Small intestine (tissue), 7 donors: ENCODE results near the gene RAC3. TPM values are rescaled to one million over a fixed set of nuclear protein-coding genes. Genes with fewer than 3 reads are reported as not detected.

Experiments used
- DNase-seq, 2 donors: peaks; one replicate each; pipeline versions ENCODE4 v3.0.0 to v3.0.0-alpha.2; 2013
- FAIRE-seq: peaks from 2 replicates; lab custom pipeline; 2012; peaks lifted over from hg19 to GRCh38; lab: Jason Lieb, UNC
- H3K27ac ChIP-seq, 3 donors: one replicate each; pipeline ENCODE4 v1.5.1; 2013; ENCODE audit warnings: low read length in 2 of 3, mild to moderate bottlenecking in 2 of 3, control low read depth in 1 of 3, inconsistent platforms in 1 of 3, low read depth in 1 of 3, moderate library complexity in 1 of 3
- H3K27me3 ChIP-seq, 3 donors: one replicate each; pipeline ENCODE4 v1.6.1; 2013; ENCODE audit warnings: low read length in 3 of 3, inconsistent platforms in 1 of 3; ENCODE audit not compliant: control insufficient read depth in 3 of 3, insufficient read depth in 3 of 3
- H3K36me3 ChIP-seq, 3 donors: one replicate each; pipeline ENCODE4 v1.6.1; 2013; ENCODE audit warnings: low read length in 3 of 3, inconsistent platforms in 1 of 3, low read depth in 1 of 3, mild to moderate bottlenecking in 1 of 3, moderate library complexity in 1 of 3; ENCODE audit not compliant: control insufficient read depth in 3 of 3, insufficient read depth in 2 of 3
- H3K4me1 ChIP-seq, 3 donors: one replicate each; pipeline ENCODE4 v1.6.1; 2013; ENCODE audit warnings: low read length in 2 of 3, inconsistent platforms in 1 of 3, low read depth in 1 of 3, mild to moderate bottlenecking in 1 of 3, moderate library complexity in 1 of 3; ENCODE audit not compliant: control insufficient read depth in 3 of 3, insufficient read depth in 2 of 3
- H3K4me3 ChIP-seq, 3 donors: one replicate each; pipeline ENCODE4 v1.5.1; 2013; ENCODE audit warnings: low read length in 3 of 3, control low read depth in 1 of 3, inconsistent platforms in 1 of 3, low read depth in 1 of 3, mild to moderate bottlenecking in 1 of 3, moderate library complexity in 1 of 3
- H3K9me3 ChIP-seq, 2 donors: one replicate each; pipeline ENCODE4 v1.6.1; 2013; ENCODE audit warnings: low read depth in 1 of 2, low read length in 1 of 2; ENCODE audit not compliant: control insufficient read depth in 2 of 2, insufficient read depth in 1 of 2
- WGBS, 3 donors: extraction: QIAGEN DNeasy Blood & Tissue Kit; methylation state at CpG; one replicate each; pipeline ENCODE4 v1.1.7; 2013; 5-methylcytosine and 5-hydroxymethylcytosine counted together
- polyA plus RNA-seq, 4 donors: library from polyadenylated mRNA; stranded (reverse) in 3 of 4; unstranded in 1 of 4; fragments of 200-250 nt in 3 of 4; fragments of 120-200 nt in 1 of 4; gene quantifications; one replicate each; pipeline versions ENCODE4 v1.2.1 to v1.2.3, GENCODE V29; 2013
- donor health status: healthy with polysubstance abuse.
- donor health status: control.
- donor health status: control.
- donor health status: Bipolar disorder and iron deficiency.
- donor health status: healthy.

Gene RAC3
- polyA plus RNA-seq, 4 donors, result 0.81 to 11.2 (median 4.4) TPM

GRCh38 chr17:82055023-82055964, 23.8 kb downstream of the RAC3 start:
- peaks cover 8 to 76% (median 18%) of the 10 kb centered on the region in 3 donors for H3K36me3 ChIP-seq
- FAIRE-seq (no peak), DNase-seq (no peak)
- no peaks in the 10 kb centered on the region for H3K27me3 ChIP-seq
- no peak overlapping the region for H3K4me3 ChIP-seq
- H3K27ac ChIP-seq, result no peak overlapping the region
- no peaks in the 10 kb centered on the region for H3K9me3 ChIP-seq
- WGBS, 3 donors, result 86 to 89% (median 86%) methylated on average over 17 to 26 of the region's 26 CpGs
- peaks cover 2 to 15% (median 4%) of the 10 kb centered on the region in 3 donors for H3K4me1 ChIP-seq

- no peaks in the 10 kb centered on the region for H3K27me3 ChIP-seq
- peaks cover 2 to 9% (median 3%) of the 10 kb centered on the region in 3 donors for H3K4me1 ChIP-seq
- no peak overlapping the region for H3K4me3 ChIP-seq
- no peak overlapping the region for H3K27ac ChIP-seq
- H3K9me3 ChIP-seq, result no peaks in the 10 kb centered on the region
- WGBS, 3 donors, result 89 to 91% (median 91%) methylated on average over 26 to 28 of the region's 28 CpGs
- DNase-seq, result no peak
- H3K36me3 ChIP-seq, result peaks cover 9 to 82% (median 18%) of the 10 kb centered on the region in 3 donors
- no peak for FAIRE-seq
Measured at GRCh38 chr17:82055965-82056728, 24.7 kb downstream of the RAC3 start.

DNA sequence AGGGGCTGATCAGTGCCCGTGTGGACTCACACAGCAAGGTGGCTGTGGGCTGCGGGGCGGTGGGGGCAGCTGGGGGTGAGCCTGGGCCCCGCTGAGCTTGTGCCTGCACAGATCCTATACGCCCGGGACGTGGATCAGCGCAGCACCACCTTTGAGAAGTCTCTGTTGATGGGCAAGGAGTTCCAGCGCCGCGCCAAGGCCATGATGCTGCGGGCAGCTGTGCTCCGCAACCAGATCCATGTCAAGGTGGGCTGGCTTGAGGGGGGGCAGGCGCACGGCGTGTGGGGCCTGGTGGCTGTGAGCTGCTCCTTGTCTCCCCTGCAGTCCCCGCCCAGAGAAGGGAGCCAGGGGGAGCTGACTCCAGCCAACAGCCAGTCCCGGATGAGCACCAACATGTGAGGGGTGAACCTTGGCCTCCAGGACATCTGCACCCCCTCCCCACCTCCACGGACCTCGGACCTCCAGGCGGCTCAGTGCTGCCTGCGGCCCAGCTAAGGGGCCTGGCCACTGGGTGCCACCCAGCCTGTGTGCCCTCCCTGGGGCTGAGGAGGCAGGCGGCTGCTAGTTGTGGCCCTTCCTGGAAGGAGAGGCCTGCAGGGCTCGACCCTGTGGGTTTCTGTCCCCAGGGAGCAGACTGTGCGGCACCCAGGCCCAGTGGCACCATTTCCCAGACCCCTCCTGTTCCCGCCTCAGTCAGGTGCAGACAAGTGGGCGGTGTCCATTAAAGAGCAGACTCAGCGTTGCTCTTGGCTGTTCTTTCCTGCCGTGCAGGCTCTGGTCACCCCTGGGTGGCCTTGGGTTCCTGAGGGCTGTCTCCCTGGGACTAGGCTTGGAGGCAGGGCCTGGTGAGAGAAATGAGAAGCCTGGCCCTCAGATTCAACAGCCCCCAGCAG, 25.5 kb downstream of the RAC3 start:
- no peaks in the 10 kb centered on the region for H3K9me3 ChIP-seq
- H3K27me3 ChIP-seq, result no peaks in the 10 kb centered on the region
- no peak overlapping the region for H3K4me3 ChIP-seq
- H3K4me1 ChIP-seq, result peaks cover 2 to 9% (median 3%) of the 10 kb centered on the region in 3 donors
- DNase-seq (no peak), FAIRE-seq (no peak)
- 77 to 79% (median 77%) methylated on average over 29 of the region's 29 CpGs for WGBS, 3 donors
- no peak overlapping the region for H3K27ac ChIP-seq
- peaks cover 11 to 90% (median 18%) of the 10 kb centered on the region in 3 donors for H3K36me3 ChIP-seq

DNA sequence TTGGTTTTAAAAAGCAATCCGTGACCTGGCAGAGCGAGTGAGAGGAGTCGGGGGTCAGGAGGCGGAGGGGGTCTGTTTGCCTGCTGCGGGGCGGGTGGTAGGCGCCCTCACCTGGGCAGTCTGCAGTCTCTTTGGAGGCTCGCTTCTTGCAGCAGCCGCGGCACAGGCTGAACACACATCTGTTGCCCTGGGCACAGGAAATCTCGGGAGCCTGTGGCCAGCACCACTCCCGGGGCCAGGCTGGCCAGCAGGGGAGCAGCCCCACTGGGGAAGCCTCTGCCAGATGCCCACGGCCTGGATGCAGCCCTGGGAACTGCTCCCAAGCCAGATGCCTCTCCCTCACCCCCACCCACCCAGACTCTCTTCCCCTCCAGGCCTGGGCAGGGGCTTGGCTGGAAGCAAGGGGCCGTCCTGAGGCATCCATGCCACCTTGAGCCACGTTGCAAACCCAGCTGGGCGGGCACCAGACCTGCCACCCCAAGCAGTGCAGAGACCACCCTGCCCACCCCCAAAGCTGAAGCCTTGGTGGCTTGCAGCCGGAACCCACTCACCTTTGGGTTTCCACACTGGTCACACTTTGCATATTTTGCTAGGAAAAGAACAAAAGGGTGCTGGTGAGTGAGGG, 26.9 kb downstream of the RAC3 start:
- DNase-seq (no peak), FAIRE-seq (no peak)
- H3K27ac ChIP-seq, result no peak overlapping the region
- H3K27me3 ChIP-seq, result no peaks in the 10 kb centered on the region
- no peaks in the 10 kb centered on the region for H3K9me3 ChIP-seq
- peaks cover 12 to 98% (median 18%) of the 10 kb centered on the region in 3 donors for H3K36me3 ChIP-seq
- peaks cover 0 to 1% (median 0%) of the 10 kb centered on the region in 3 donors for H3K4me1 ChIP-seq
- WGBS, 3 donors, result 80 to 83% (median 82%) methylated on average over 15 to 17 of the region's 17 CpGs
- no peak overlapping the region for H3K4me3 ChIP-seq

- DNase-seq (no peak), FAIRE-seq (no peak)
- Histone ChIP-seq H3K9me3 (no peaks in the 10 kb centered on the region), H3K4me3 (no peak overlapping the region), H3K27ac (no peak overlapping the region), H3K4me1 (peaks cover 0 to under 1% (median 0%) of the 10 kb centered on the region in 3 donors), H3K27me3 (no peaks in the 10 kb centered on the region), H3K36me3 (peaks cover 12 to 98% (median 18%) of the 10 kb centered on the region in 3 donors)
- 87% methylated on average over 10 of the region's 10 CpGs for WGBS, 3 donors
Measured at GRCh38 chr17:82058855-82059249, 27.4 kb downstream of the RAC3 start.

- Histone ChIP-seq H3K9me3 (no peaks in the 10 kb centered on the region), H3K27ac (no peak overlapping the region), H3K4me3 (no peak overlapping the region), H3K4me1 (peaks cover 0 to 4% (median 1%) of the 10 kb centered on the region in 3 donors), H3K36me3 (peaks cover 12 to 98% (median 17%) of the 10 kb centered on the region in 3 donors), H3K27me3 (no peaks in the 10 kb centered on the region)
- WGBS, 3 donors, result 79 to 86% (median 84%) methylated on average over 19 of the region's 19 CpGs
- DNase-seq, result no peak
- no peak for FAIRE-seq
Measured at GRCh38 chr17:82059272-82060000, 28.0 kb downstream of the RAC3 start.

DNA sequence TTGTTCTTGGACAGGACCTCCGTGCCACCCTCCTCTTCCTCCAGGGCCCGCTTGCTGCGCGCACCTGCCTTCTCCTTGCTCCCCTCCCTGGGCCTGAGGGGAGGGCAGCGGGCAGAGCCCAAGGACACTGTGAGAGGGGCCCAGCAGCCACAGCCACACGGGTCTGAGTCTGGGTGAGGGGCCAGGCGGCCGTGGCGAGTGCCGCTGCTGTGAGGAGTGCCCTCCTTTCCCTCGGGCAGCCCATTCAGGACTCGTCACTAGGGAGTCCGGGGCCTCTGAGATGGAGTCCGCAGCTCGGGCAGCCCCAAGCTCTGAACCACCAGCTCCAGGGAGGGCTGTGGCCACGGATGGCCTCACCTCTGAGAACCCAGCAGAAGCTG, 28.5 kb downstream of the RAC3 start:
- peaks cover 0 to 6% (median 4%) of the 10 kb centered on the region in 3 donors for H3K4me1 ChIP-seq
- DNase-seq, result no peak
- FAIRE-seq, result no peak
- no peak overlapping the region for H3K4me3 ChIP-seq
- peaks cover 12 to 92% (median 13%) of the 10 kb centered on the region in 3 donors for H3K36me3 ChIP-seq
- no peaks in the 10 kb centered on the region for H3K9me3 ChIP-seq
- no peak overlapping the region for H3K27ac ChIP-seq
- H3K27me3 ChIP-seq, result no peaks in the 10 kb centered on the region
- 81 to 85% (median 84%) methylated on average over 13 to 16 of the region's 16 CpGs for WGBS, 3 donors
